GM19455 (cell line): ENCODE results near the gene UBTD1.
A peak's percentile ranks its signal among the peaks of the same experiment; 100 is the strongest.
"Not testable (repeated sequence)": the region's sequence is repeated elsewhere in the genome, so short reads cannot be mapped to it uniquely, and the experiment has no call there.

Source experiments
- ATAC-seq: cut with Tn5 transposase; IDR thresholded peaks from one replicate; pipeline ENCODE4 v1.9.1; 2021; ENCODE audit not compliant: unreplicated experiment

UBTD1 gene

GRCh38 chr10:97498841-97499560, at the start of gene UBTD1:
Gene UBTD1 (plus strand): TSS chr10:97498924. CDS start chr10:97499204, 280 bp downstream.
- ATAC-seq, result peak; percentile 6

- no peak for ATAC-seq
Measured at GRCh38 chr10:97450828-97451227, 47.9 kb upstream of the UBTD1 start.

GRCh38 chr10:97451605-97452004, 47.1 kb upstream of the UBTD1 start:
- no peak for ATAC-seq

- no peak for ATAC-seq
Measured at GRCh38 chr10:97452352-97452751, 46.4 kb upstream of the UBTD1 start.

- ATAC-seq, result no peak
Measured at GRCh38 chr10:97454330-97455036, 44.2 kb upstream of the UBTD1 start.

GRCh38 chr10:97456034-97456685, 42.6 kb upstream of the UBTD1 start:
- ATAC-seq, result no peak

- ATAC-seq, result no peak
Measured at GRCh38 chr10:97456686-97457065, 42.0 kb upstream of the UBTD1 start.

GRCh38 chr10:97459111-97459510, 39.6 kb upstream of the UBTD1 start:
- no peak for ATAC-seq

- no peak for ATAC-seq
Measured at GRCh38 chr10:97459933-97460332, 38.8 kb upstream of the UBTD1 start.

- ATAC-seq, result no peak
Measured at GRCh38 chr10:97462309-97462708, 36.4 kb upstream of the UBTD1 start.

GRCh38 chr10:97463363-97464132, 35.2 kb upstream of the UBTD1 start:
- ATAC-seq, result no peak

GRCh38 chr10:97464226-97464625, 34.5 kb upstream of the UBTD1 start:
- ATAC-seq, result no peak

- no peak for ATAC-seq
Measured at GRCh38 chr10:97465982-97466381, 32.7 kb upstream of the UBTD1 start.

GRCh38 chr10:97466755-97467154, 32.0 kb upstream of the UBTD1 start:
- no peak for ATAC-seq

- no peak for ATAC-seq
Measured at GRCh38 chr10:97468162-97468561, 30.6 kb upstream of the UBTD1 start.

- ATAC-seq, result not testable (repeated sequence)
Measured at GRCh38 chr10:97468781-97469180, 29.9 kb upstream of the UBTD1 start.

GRCh38 chr10:97474918-97475317, 23.8 kb upstream of the UBTD1 start:
- no peak for ATAC-seq

GRCh38 chr10:97475936-97476594, 22.7 kb upstream of the UBTD1 start:
- no peak for ATAC-seq

- not testable (repeated sequence) for ATAC-seq
Measured at GRCh38 chr10:97479410-97479809, 19.3 kb upstream of the UBTD1 start.

GRCh38 chr10:97479939-97480338, 18.8 kb upstream of the UBTD1 start:
- no peak for ATAC-seq

- no peak for ATAC-seq
Measured at GRCh38 chr10:97481071-97481470, 17.7 kb upstream of the UBTD1 start.
